HFFc6 (cell line): ENCODE data around the gene CNNM4. TPM values are rescaled to one million over a fixed set of nuclear protein-coding genes. Genes with fewer than 3 reads are reported as not detected.

Experiments
- DNase-seq: peaks from one replicate; pipeline ENCODE4 v3.0.0-alpha.2; 2018
- H3K27ac Mint-ChIP-seq: 2 replicates; pipeline ENCODE4 v1.8.0; 2020; ENCODE audit warnings: mild to moderate bottlenecking, mixed read lengths
- H3K27me3 Mint-ChIP-seq: 2 replicates; pipeline ENCODE4 v1.8.0; 2021; ENCODE audit warnings: mild to moderate bottlenecking, moderate library complexity, mixed read lengths; ENCODE audit not compliant: insufficient read depth
- H3K36me3 Mint-ChIP-seq: 2 replicates; pipeline ENCODE4 v1.8.0; 2021; ENCODE audit warnings: low read depth, mixed read lengths
- H3K4me1 Mint-ChIP-seq: 2 replicates; pipeline ENCODE4 v1.8.0; 2020; ENCODE audit warnings: low read depth, mixed read lengths
- H3K4me3 Mint-ChIP-seq: 2 replicates; pipeline ENCODE4 v1.8.0; 2020; ENCODE audit warnings: mild to moderate bottlenecking, moderate library complexity, mixed read lengths
- H3K9me3 Mint-ChIP-seq: 2 replicates; pipeline ENCODE4 v1.8.0; 2020; ENCODE audit warnings: mild to moderate bottlenecking, mixed read lengths
- CTCF ChIP-seq: fragments of 200-600 bp; sonication (generic); IDR thresholded peaks from 2 replicates; pipeline ENCODE4 v1.5.0; 2021; ENCODE audit warnings: antibody characterized with exemption, mild to moderate bottlenecking
- total RNA-seq, 6 experiments: library from RNA; stranded (reverse); fragmentation: NEBNext Ultra II Directional; extraction: Animal tissue kit (Norgen Biotek cat#: 25700); gene quantifications; 2 replicates in 1 of 6; 3 replicates in 5 of 6; pipeline ENCODE4 v1.2.3, GENCODE V29; 2021

CNNM4 gene
- total RNA-seq, 6 experiments from 2014 or later, result 4.4 to 5.4 (median 5.1) TPM

- H3K9me3 Mint-ChIP-seq, result no peaks in the 10 kb centered on the region
- no peak for TF ChIP-seq CTCF
- no peaks in the 10 kb centered on the region; the same call in 1 of the 2 replicates for H3K27me3 Mint-ChIP-seq
- peaks cover 26% of the 10 kb centered on the region for H3K4me1 Mint-ChIP-seq
- H3K27ac Mint-ChIP-seq, result no peak overlapping the region
- H3K4me3 Mint-ChIP-seq, result no peak overlapping the region
- DNase-seq, result no peak
- H3K36me3 Mint-ChIP-seq, result peaks cover 16% of the 10 kb centered on the region; the same call in 1 of the 2 replicates
Observed at GRCh38 chr2:96737251-96737650, 23.5 kb upstream of the CNNM4 start.

GRCh38 chr2:96737831-96738230, 22.9 kb upstream of the CNNM4 start:
- no peaks in the 10 kb centered on the region for H3K9me3 Mint-ChIP-seq
- H3K4me3 Mint-ChIP-seq, result peak overlapping the region; percentile 18; the same call in 1 of the 2 replicates
- DNase-seq, result no peak
- H3K36me3 Mint-ChIP-seq, result peaks cover 16% of the 10 kb centered on the region; the same call in 1 of the 2 replicates
- TF ChIP-seq CTCF, result no peak
- peak overlapping the region; percentile 53; the same call in 1 of the 2 replicates for H3K27ac Mint-ChIP-seq
- H3K27me3 Mint-ChIP-seq, result no peaks in the 10 kb centered on the region; the same call in 1 of the 2 replicates
- H3K4me1 Mint-ChIP-seq, result peaks cover 26% of the 10 kb centered on the region

- no peak for DNase-seq
- peaks cover 14% of the 10 kb centered on the region; the same call in 1 of the 2 replicates for H3K36me3 Mint-ChIP-seq
- no peaks in the 10 kb centered on the region for H3K9me3 Mint-ChIP-seq
- H3K4me1 Mint-ChIP-seq, result peaks cover 26% of the 10 kb centered on the region
- no peaks in the 10 kb centered on the region; the same call in 1 of the 2 replicates for H3K27me3 Mint-ChIP-seq
- TF ChIP-seq CTCF, result no peak
- peak overlapping the region; percentile 100 for H3K4me3 Mint-ChIP-seq
- H3K27ac Mint-ChIP-seq, result peak overlapping the region; percentile 97
Observed at GRCh38 chr2:96739076-96739632, 21.5 kb upstream of the CNNM4 start.

- Mint-ChIP-seq H3K4me1 (peaks cover 26% of the 10 kb centered on the region), H3K4me3 (peak within 1 kb of the TSS; percentile 100), H3K9me3 (no peaks in the 10 kb centered on the region), H3K36me3 (peaks cover 7% of the 10 kb centered on the region; the same call in 1 of the 2 replicates), H3K27me3 (no peaks in the 10 kb centered on the region; the same call in 1 of the 2 replicates), H3K27ac (peak within 1 kb of the TSS; percentile 97)
- DNase-seq, result peak; percentile 97
- no peak; the same call in none of the 2 replicates for TF ChIP-seq CTCF
Observed at GRCh38 chr2:96739633-96740428, 20.9 kb upstream of the CNNM4 start, which contains the start of gene LMAN2L. Gene LMAN2L (minus strand): TSS chr2:96740064. CDS start chr2:96740040, 24 bp downstream.

GRCh38 chr2:96747061-96747617, 13.6 kb upstream of the CNNM4 start:
- Mint-ChIP-seq H3K4me3 (peak overlapping the region; percentile 32; the same call in 1 of the 2 replicates), H3K27ac (0 out of 2 replicates have a peak overlapping the region, but pooled peaks have one; percentile 6), H3K36me3 (no peaks in the 10 kb centered on the region), H3K4me1 (peaks cover 16% of the 10 kb centered on the region), H3K27me3 (peaks cover 9% of the 10 kb centered on the region), H3K9me3 (no peaks in the 10 kb centered on the region)
- no peak for TF ChIP-seq CTCF
- no peak for DNase-seq
